OCI-LY7 (cell line): ENCODE data around the gene ORM2. TPM values are rescaled to one million over a fixed set of nuclear protein-coding genes. Genes with fewer than 3 reads are reported as not detected.

Source experiments
- BruUV-seq: library from RNA; stranded (reverse); fragments of 400-500 nt; replicated peaks from 2 replicates; lab custom pipeline; 2021; lab: Mats Ljungman, UMichigan
- CTCF ChIA-PET: fragments of 300-600 bp; sonication (Branson Sonifier 250); formaldehyde crosslinking; loops from one replicate; lab custom pipeline; 2022; ENCODE audit warnings: antibody characterized with exemption; ENCODE audit not compliant: unreplicated experiment; lab: Charles Lee
- POLR2A ChIA-PET: fragments of 300-600 bp; sonication (Branson Sonifier 250); formaldehyde crosslinking; loops from one replicate; lab custom pipeline; 2022; ENCODE audit warnings: antibody characterized with exemption; lab: Charles Lee
- DNase-seq: peaks from one replicate; pipeline ENCODE4 v3.0.0-alpha.2; 2015; ENCODE audit warnings: low spot score
- H2AFZ ChIP-seq: fragments of 200-600 bp; sonication (generic), shearing (Covaris generic); 2 replicates; pipeline ENCODE4 v1.6.1; 2014; ENCODE audit warnings: mild to moderate bottlenecking, antibody characterized with exemption, low read length, moderate library complexity
- H3K27ac ChIP-seq: fragments of 200-600 bp; sonication (generic); 2 replicates; pipeline ENCODE4 v1.5.1; 2014; ENCODE audit warnings: mixed run types, low read depth, mild to moderate bottlenecking, moderate library complexity, low read length, inconsistent platforms; ENCODE audit not compliant: poor library complexity, severe bottlenecking
- H3K36me3 ChIP-seq: fragments of 200-600 bp; sonication (generic); 2 replicates; pipeline ENCODE4 v1.6.1; 2014; ENCODE audit warnings: mild to moderate bottlenecking, antibody characterized with exemption, low read length, moderate library complexity, mixed read lengths; ENCODE audit not compliant: insufficient read depth
- H3K4me1 ChIP-seq: fragments of 200-600 bp; sonication (generic); 2 replicates; pipeline ENCODE4 v1.5.1; 2014; ENCODE audit warnings: mild to moderate bottlenecking, low read length; ENCODE audit not compliant: insufficient read depth, poor library complexity, severe bottlenecking
- H3K4me2 ChIP-seq: fragments of 200-600 bp; sonication (generic); 2 replicates; pipeline ENCODE4 v1.6.1; 2014; ENCODE audit warnings: mild to moderate bottlenecking, low read length
- H3K4me3 ChIP-seq: fragments of 200-600 bp; sonication (generic); 2 replicates; pipeline ENCODE4 v1.5.1; 2014; ENCODE audit warnings: mild to moderate bottlenecking, low read depth, low read length; ENCODE audit not compliant: poor library complexity, severe bottlenecking
- H3K79me2 ChIP-seq: fragments of 200-600 bp; sonication (generic); 2 replicates; pipeline ENCODE4 v1.6.1; 2016; ENCODE audit warnings: low read depth, mild to moderate bottlenecking, low read length, moderate library complexity, mixed read lengths; ENCODE audit not compliant: insufficient read depth
- H3K9me2 ChIP-seq: fragments of 200-600 bp; sonication (generic); 2 replicates; pipeline ENCODE4 v1.6.1; 2016; ENCODE audit warnings: mild to moderate bottlenecking, low read length, mixed read lengths; ENCODE audit not compliant: insufficient read depth
- H3K9me3 ChIP-seq: fragments of 200-600 bp; sonication (generic); 2 replicates; pipeline ENCODE4 v1.6.1; 2014; ENCODE audit warnings: mild to moderate bottlenecking, mixed run types, low read length, mixed read lengths
- H4K20me1 ChIP-seq: fragments of 200-600 bp; sonication (generic); 2 replicates; pipeline ENCODE4 v1.6.1; 2014; ENCODE audit warnings: mild to moderate bottlenecking, antibody characterized with exemption, low read length, moderate library complexity, mixed read lengths; ENCODE audit not compliant: insufficient read depth
- CTCF ChIP-seq: fragments of 200-600 bp; sonication (generic); conservative IDR thresholded peaks from 2 replicates; pipeline ENCODE4 v1.5.1; 2014; ENCODE audit warnings: mild to moderate bottlenecking, antibody characterized with exemption, low read length, moderate library complexity, mixed read lengths
- EZH2phosphoT487 ChIP-seq: fragments of 200-600 bp; sonication (generic); IDR thresholded peaks from 2 replicates; pipeline ENCODE4 v1.6.1; 2018; ENCODE audit warnings: low read depth, borderline replicate concordance, mild to moderate bottlenecking, mixed run types, antibody characterized with exemption, low read length, moderate library complexity, mixed read lengths
- intact Hi-C: fragments of 100-400 bp; cut with micrococcal nuclease; formaldehyde crosslinking; loops from one replicate; pipeline ENCODE4 v1.10.0; 2022; ENCODE audit not compliant: unreplicated experiment
- total RNA-seq, 2 experiments: library from RNA; depleted of rRNA in 1 of 2; stranded (reverse); fragments of >200 nt in 1 of 2; shearing (Covaris generic) in 1 of 2; gene quantifications; 2 replicates each; pipeline ENCODE4 v1.2.3, GENCODE V29; 2014 to 2022

The ORM2 gene
- total RNA-seq, 2 experiments from 2014 or later: not detected

- CTCF ChIA-PET: no interaction called here
- Histone ChIP-seq H4K20me1 (no peaks in the 10 kb centered on the region), H2AFZ (no peak overlapping the region), H3K4me3 (no peak overlapping the region), H3K4me1 (no peaks in the 10 kb centered on the region), H3K4me2 (no peak overlapping the region), H3K27ac (no peak overlapping the region), H3K9me2 (no peaks in the 10 kb centered on the region), H3K79me2 (no peaks in the 10 kb centered on the region), H3K36me3 (no peaks in the 10 kb centered on the region), H3K9me3 (no peaks in the 10 kb centered on the region)
- POLR2A ChIA-PET: no interaction called here
- BruUV-seq: no TSS peak
- TF ChIP-seq CTCF (no peak), EZH2phosphoT487 (no peak)
- intact Hi-C loops: no loop called here
- DNase-seq: no peak
Observed at GRCh38 chr9:114310471-114311450, 18.9 kb upstream of the ORM2 start.

- H3K79me2 ChIP-seq: no peaks in the 10 kb centered on the region
- no peak overlapping the region for H3K27ac ChIP-seq
- no peak for DNase-seq
- H3K4me1 ChIP-seq: no peaks in the 10 kb centered on the region
- ChIA-PET CTCF (no interaction called here), POLR2A (no interaction called here)
- no peak overlapping the region for H3K4me2 ChIP-seq
- H3K36me3 ChIP-seq: no peaks in the 10 kb centered on the region
- H3K4me3 ChIP-seq: no peak overlapping the region
- no TSS peak for BruUV-seq
- no peaks in the 10 kb centered on the region for H3K9me3 ChIP-seq
- no peak overlapping the region for H2AFZ ChIP-seq
- H4K20me1 ChIP-seq: no peaks in the 10 kb centered on the region
- TF ChIP-seq CTCF: no peak
- no peak for TF ChIP-seq EZH2phosphoT487
- intact Hi-C loops: no loop called here
- no peaks in the 10 kb centered on the region for H3K9me2 ChIP-seq
Observed at GRCh38 chr9:114311571-114312512, 17.8 kb upstream of the ORM2 start.
